Measurements from ENCODE around the gene SPEG.
A peak's percentile ranks its signal among the peaks of the same experiment; 100 is the strongest.

Gene SPEG

DNA sequence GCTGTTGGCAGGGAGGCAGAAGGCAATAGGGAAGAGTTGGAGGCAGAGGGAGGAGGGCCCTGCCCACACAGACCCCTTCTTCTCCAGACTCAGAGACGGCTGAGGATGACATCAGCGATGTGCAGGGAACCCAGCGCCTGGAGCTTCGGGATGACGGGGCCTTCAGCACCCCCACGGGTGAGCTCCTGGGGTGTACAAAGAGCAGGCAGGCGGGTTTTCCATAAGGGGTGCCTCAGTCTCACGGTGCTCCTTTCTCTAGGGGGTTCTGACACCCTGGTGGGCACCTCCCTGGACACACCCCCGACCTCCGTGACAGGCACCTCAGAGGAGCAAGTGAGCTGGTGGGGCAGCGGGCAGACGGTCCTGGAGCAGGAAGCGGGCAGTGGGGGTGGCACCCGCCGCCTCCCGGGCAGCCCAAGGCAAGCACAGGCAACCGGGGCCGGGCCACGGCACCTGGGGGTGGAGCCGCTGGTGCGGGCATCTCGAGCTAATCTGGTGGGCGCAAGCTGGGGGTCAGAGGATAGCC is 10.0 kb downstream of the SPEG start:
- DNase-seq (ENCODE audit: low read depth): no peak

DNA sequence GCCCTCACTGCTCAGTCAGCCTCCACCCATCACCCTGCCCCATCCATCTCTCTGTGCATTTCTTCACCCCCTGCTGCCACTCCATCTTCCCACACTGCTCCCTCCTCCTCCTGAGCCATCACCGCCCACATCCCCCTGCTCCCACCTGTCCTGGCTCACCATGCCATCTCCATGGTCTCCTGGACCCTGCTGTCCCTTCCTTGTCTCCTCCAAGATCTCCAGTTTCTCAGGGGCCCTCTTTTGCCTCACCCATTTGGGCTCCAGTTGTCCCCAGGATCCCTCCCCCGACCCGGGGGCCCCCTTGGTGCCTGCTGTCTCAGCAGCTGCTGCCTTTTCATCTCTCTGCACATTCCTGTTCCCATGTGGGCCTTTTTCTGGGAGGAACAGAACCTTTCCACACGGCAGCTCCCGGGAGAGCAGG is 10.6 kb downstream of the SPEG start:
- no peak for DNase-seq (ENCODE audit: low read depth)

GRCh38 chr2:219446101-219446504 is 11.5 kb downstream of the SPEG start:
- no peak for DNase-seq (ENCODE audit: low read depth)

DNA sequence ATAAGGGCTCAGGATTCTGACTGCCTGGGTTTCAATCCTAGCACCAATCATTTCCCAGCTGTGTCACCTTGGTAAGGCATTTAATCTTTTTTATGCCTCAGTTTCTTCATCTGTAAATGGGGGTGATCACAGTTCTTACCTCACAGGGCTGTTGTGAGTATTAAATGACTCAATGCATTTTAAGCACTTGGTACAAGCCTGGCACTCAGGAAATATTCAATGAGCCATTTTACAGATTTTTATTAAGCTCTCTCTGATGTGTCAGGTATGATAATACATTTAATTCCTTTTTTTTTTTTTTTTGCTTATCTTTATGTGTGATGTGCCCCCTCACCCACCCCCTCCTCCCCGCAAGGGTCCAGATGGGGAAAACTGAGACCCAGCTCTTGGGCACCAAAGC is 12.0 kb downstream of the SPEG start:
- DNase-seq (ENCODE audit: low read depth): no peak

GRCh38 chr2:219447242-219448098 is 12.8 kb downstream of the SPEG start:
- DNase-seq (ENCODE audit: low read depth): no peak

DNA sequence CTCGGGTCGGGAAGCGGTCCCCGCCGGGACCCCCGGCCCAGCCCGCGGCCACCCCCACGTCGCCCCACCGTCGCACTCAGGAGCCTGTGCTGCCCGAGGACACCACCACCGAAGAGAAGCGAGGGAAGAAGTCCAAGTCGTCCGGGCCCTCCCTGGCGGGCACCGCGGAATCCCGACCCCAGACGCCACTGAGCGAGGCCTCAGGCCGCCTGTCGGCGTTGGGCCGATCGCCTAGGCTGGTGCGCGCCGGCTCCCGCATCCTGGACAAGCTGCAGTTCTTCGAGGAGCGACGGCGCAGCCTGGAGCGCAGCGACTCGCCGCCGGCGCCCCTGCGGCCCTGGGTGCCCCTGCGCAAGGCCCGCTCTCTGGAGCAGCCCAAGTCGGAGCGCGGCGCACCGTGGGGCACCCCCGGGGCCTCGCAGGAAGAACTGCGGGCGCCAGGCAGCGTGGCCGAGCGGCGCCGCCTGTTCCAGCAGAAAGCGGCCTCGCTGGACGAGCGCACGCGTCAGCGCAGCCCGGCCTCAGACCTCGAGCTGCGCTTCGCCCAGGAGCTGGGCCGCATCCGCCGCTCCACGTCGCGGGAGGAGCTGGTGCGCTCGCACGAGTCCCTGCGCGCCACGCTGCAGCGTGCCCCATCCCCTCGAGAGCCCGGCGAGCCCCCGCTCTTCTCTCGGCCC is 13.6 kb downstream of the SPEG start:
- no peak for DNase-seq (ENCODE audit: low read depth)

- DNase-seq (ENCODE audit: low read depth): no peak
Observed at GRCh38 chr2:219448776-219449341, 14.2 kb downstream of the SPEG start.

GRCh38 chr2:219449609-219450008 is 15.0 kb downstream of the SPEG start:
- no peak for DNase-seq (ENCODE audit: low read depth)

DNA sequence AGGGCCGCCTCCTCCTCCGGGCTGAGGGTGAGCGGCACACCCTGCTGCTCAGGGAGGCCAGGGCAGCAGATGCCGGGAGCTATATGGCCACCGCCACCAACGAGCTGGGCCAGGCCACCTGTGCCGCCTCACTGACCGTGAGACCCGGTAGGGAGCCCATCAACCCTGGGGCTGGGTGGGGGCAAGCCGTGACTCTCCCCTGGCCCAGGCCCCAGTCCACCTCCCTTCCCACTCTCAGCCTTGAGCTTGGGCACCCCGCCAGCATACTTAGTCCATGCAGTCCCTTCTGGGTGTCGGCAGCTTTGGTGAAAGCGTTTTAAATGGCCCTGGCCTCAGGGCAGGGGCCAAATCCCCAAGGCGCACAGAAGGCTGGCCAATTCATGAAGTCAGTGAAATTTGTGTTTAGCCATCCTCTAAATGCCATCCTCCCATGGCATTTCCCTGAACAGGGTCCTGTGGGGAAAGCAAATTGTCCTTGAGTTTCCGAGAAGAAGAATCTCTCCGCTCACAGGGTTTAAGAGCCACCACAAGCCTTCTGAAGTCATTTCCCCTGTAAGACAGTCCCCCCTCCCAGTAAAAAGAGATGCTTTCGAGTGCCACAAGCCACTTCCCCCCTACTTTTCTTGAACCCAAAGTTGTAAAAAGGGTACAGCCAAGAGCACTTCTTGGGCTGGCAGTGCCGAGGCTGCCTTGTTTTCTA is 17.2 kb downstream of the SPEG start:
- DNase-seq (ENCODE audit: low read depth): no peak

- no peak for DNase-seq (ENCODE audit: low read depth)
Observed at GRCh38 chr2:219452361-219453317, 18.0 kb downstream of the SPEG start.

- DNase-seq (ENCODE audit: low read depth): no peak
Observed at GRCh38 chr2:219453671-219454590, 19.3 kb downstream of the SPEG start.

DNA sequence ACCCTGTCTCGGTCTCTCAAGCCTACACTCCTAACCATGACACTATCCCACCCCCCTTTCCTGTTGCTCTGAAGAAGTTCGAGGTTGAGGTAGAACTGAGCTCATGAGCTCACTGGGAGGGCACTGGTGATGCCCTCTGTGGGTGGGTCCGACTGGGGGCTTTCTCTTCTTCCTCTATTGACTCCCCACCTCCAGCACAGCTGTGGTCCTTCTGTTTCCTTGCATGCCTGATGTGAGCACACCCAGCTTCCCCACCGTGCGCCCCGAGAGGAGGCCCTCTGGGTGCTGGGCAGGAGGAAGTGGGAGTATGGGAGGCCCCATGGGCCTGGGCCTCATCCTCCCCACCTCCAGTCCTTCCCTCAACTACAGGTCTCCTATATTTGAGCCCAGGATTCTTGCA is 20.9 kb downstream of the SPEG start:
- DNase-seq (ENCODE audit: low read depth): no peak

GRCh38 chr2:219457784-219458369 is 23.2 kb downstream of the SPEG start:
- DNase-seq (ENCODE audit: low read depth): no peak

DNA sequence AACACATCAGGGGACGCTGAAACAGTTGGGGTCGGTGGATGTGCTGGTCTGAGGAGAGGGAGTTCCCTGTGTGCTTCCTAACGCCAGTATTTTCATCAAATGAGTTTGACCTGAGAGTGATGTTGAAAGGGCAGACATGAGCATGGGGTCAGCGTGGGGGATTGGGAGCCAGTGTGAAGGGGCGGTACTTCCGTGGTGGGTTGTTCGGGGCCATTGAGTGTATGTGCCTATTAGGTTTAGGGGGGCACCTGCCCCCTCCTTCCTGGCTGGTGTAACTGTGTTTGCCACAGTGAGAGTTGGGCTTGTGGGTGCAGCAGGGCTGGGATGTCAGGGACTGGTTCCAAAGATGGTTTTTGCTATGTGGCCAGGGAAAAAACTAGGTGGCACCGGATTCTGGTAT is 24.4 kb downstream of the SPEG start:
- DNase-seq (ENCODE audit: low read depth): no peak

DNA sequence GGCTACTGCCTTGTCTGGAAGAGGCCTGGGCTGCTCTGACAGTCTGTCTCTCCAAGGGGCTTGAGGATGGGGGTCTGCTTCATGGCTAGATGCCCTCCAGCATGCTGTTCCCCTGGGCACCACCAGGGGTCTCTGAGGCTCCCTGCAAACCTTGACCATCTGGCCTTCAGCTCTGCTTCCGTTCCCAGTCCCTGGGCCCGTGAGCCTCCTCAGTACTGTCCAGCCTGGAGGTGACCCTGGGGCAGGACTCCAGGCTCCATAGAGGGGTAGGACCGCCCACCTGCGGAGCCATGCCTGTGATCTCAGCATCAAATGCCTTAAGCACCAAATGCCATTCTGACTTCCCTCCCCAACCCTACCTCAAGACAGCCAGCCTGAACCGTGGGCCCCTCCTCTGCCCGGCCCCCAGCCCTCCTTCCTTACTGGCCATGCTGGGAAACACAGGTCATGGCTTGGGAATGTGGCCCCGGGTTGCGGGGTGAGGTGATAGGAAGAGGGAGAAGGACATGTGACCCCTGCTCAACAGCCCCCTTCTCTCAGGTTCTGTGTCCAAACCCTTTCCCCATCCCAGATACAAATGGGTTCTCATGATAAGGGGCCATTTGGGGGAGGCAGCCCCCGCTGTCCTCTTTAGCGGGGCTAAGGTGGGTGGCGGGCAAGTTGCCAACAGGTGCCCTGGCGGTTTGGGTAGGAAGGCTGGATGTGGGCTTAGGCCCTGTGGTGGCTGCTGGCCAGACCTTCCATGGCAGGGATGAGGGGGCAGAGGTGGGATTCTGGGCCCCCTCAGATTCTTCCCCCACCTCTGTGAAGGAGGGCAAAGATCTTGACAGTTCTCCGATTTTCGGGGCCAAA is 25.0 kb downstream of the SPEG start:
- DNase-seq (ENCODE audit: low read depth): peak; percentile 19

GRCh38 chr2:219460424-219460926 is 25.8 kb downstream of the SPEG start:
- DNase-seq (ENCODE audit: low read depth): no peak

- no peak for DNase-seq (ENCODE audit: low read depth)
Observed at GRCh38 chr2:219461047-219461514, 26.4 kb downstream of the SPEG start.

- DNase-seq (ENCODE audit: low read depth): no peak
Observed at GRCh38 chr2:219461669-219462068, 27.0 kb downstream of the SPEG start.
